ENCODE results near the gene ZDHHC13.

The ZDHHC13 gene

DNA sequence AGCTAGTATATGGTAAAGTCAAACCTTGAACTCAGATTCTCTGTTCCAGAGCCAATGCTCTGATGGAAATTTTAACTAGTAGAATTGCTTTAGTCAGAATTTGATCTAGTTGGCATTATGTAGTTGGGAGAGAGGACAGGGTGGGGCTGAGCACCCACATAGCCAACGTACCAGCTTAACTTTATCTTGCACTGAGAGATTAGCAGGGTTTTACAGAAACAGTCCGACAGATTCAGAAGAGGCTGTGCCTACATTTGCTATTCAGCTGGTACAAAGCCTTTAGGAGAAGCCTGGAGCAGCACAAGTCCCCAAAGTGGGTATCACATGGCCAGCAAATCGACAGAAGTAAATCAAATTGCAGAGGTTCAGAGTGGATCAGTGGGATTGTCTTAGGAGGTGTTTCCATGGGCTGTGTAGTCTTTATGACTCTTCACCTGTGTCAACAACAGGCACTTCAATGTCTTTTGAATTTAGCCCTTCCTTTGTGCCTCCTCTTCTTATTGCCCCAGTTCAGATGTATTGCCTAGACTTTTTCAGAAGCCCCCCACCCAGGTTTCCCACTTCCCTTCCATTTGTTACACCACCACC is 92.1 kb downstream of the ZDHHC13 start:
- ATAC-seq = no peak

DNA sequence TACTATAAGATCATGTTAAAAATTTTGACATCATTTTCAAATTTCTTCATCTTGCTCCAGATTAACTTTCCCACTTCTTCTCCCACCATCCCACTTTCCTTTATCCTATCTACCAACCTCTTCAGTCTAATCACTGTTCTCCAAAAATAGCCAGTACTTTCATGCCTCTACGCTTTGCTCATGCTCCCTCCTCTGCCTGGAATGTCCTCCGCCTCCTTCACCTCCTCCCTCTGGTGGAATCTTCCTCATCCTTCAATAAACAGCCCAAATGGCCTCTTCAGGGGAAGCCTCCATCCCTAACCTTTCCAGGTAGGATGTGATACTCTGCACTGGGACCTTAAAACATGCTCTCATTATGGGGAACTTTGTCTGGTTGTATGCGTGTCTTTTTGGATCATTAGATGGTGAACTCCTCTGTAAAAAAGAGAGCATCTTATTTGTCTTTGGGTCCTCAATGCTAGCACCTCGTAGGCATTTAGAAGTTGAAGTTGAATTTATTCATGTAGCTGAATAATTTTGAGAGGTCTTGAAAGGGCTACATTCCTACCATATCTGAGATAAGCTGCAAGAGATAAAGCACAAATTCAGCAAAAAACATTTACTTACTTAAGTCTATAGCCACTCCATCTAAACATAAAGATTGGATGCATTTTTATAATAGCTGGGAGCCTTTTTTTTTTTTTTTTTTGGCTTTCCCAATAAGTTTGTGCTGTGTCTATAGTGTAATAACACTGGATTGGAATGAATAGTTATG is 92.8 kb downstream of the ZDHHC13 start:
- no peak for ATAC-seq

DNA sequence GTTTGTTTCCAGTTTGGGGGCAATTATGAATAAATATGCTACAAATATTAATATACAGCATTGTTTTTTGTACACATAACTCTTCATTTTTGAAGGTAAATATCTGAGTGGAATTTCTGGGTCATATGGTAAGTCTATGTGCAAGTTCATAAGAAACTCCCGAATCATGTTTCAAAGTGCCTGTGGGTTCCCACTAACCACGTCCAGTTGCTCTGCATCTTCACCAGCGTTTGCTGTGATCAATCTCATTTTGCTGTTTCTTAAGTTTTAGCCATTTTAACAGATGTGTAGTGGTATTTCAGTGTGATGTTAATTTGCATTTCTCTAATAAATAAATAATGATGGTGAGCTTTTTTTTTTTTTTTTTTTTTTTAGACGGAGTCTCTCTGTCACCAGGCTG is 99.1 kb downstream of the ZDHHC13 start:
- no peak for ATAC-seq

DNA sequence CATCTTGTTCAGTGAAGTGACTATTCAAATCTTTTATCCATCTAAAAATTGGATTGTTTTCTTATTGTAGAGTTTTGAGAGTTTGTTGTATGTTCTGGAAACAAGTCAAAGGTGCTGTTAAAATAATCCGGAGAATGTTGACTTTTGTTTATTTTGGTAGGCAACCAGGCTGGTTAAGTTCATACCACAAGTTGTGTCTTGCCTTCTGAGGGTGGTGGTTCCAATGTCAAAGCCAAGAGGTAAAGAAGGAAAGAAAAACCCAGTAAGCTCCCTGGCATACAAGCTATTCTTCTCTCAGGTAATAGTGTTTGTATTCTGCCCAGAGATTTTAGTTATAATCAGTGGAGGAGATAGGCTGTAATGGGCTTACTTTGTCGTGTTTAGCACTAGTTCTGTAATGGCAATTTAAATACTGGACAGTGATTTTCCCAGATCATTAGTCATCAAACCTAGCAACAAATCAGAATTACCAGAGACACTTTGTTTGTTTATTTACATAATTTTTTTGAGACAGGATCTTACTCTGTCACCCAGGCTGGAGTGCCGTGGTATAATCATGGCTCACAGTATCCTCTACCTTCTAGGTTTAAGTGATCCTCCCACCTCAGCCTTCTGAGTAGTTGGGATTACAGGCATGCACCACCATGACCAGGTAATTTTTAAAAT is 99.9 kb downstream of the ZDHHC13 start:
- ATAC-seq = no peak

DNA sequence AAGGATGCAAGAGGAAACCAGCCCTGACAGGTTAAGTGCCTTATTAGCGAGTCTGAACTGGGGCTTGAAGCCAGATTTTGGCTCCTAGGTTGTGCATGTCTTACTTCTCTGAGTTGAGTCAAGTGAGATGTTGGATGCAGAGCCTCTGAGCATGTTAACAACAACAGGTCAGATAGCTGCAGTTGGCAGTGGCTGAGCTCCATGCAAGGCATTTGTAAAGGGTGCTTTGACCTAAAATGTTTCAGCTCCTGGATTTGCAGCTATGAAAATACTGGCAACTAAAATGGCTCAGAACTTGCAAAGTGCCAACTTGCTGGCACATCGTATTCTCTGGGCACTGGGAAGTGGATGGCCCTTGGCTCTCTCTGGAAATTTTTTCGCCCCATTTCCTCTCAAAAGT is 101.2 kb downstream of the ZDHHC13 start:
- ATAC-seq = no peak

DNA sequence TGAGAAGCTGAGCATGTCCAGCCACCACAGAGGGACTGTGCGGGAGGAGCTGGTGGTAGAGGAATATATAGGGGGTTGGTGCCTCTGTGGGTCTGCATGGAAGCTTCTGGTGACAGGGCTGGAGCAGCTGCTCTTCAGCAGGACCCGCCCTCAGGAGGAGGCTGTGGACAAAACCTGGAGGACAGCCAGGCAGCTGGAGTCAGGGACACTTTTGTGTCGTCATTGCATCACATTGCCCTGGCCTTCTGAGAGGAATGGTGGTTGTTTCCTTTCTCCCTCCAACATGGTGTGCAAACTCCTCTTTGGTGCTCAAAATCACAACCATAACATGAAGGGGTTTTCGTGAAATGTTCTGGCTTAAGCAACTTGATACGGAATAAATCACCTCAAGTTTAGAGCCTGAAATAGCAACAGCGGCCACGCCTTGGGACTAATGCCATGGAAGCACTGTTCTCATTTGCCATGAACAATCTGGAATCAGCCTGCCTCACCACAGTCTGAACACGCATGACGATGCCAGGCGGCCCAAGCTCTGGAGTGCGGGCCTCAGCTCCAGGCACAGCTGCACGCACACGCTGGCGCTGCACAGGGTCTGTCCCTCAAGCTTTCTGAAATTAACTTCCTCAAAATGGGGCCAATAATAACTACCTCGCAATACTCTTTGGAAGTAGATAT is 102.0 kb downstream of the ZDHHC13 start:
- ATAC-seq = no peak

DNA sequence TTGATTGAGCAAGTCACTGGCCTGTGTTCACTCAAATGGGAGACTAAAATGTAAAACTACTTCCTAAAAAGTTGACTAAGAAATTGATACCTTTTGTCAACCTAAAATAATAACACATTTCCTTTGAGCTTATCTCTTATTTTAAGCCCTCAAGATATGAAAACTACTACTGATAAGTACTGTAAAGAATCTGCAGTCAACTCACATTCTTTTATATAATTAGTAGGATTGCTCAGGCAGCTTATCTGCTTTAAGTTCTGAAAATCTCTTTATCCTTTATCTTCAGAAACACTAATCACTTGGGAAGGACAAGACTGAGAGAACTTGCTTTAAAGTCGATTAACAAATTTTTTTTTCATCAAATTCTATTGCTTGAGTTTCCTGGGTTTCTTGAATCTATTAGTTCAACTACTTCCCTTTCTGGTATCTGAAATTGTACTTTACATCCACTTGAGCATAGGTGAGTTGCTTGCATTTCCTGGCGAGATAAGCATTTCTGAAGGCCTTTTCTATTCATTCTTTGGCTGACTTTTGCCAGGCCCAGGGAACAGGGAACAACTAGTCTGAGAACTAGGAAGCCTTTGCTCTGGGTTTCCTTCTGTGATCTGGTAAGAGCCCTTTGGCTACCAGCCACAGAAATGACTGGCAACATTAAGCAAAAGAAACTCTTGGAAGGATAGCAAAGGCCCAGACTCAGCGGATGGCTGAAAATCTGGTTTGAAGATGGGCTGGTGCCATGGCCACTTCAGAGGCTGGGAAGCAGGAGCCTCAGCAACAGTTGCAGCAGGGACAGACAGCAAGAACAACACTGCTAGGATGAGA is 104.1 kb downstream of the ZDHHC13 start:
- ATAC-seq = no peak

DNA sequence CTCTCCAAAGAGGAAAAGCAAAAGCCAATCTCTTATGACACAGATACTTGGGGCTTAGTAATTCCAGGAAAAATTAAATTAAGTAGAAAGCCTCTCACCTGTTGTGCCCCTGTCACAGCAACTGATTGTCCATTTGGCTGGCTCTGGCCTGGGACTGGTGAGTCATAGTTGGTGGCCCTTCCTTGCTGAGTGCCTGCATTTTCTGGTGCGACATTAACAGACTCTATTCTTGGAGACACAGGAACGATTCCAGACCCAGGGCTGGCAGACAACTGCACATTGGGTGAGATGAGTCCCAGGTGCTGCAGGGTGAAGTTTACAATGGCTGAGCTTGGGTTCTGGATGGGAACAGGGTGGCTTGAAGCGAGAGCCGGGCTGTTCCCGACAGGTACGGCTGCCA is 108.2 kb downstream of the ZDHHC13 start:
- ATAC-seq = no peak

DNA sequence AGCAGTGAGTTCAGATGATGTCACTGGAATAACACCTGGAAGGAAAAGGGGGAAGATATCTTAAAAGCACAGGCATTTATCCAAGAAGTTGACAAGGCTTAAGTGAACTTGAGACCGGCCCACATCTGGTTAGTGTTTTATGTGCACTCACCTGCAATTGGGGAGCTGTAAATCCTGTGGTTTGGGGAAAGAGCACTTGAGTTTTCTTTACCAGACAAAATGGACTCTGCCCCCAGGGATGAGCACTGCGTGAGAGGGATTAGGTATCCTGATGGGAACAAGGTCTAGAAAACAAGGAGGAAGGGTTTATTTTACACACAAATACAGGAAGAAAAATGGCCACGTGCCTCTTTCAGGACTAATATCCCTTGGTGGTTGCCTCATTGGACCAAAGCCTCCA is 108.6 kb downstream of the ZDHHC13 start:
- no peak for ATAC-seq

Data from activated CD4-positive, CD25-positive, alpha-beta regulatory T cell treated with anti-CD3 and anti-CD28 coated beads, Interleukin-2, amount 50 U/mL, for 24 hours (primary cell).